ENCODE measurements around the gene R3HDML. TPM values are rescaled to one million over a fixed set of nuclear protein-coding genes. Genes with fewer than 3 reads are reported as not detected.

R3HDML gene
- total and polyA plus RNA-seq, 9 of the 15 experiments (the other 6 are each of a cell fraction or from before 2014, with no cell fraction given): not detected

DNA sequence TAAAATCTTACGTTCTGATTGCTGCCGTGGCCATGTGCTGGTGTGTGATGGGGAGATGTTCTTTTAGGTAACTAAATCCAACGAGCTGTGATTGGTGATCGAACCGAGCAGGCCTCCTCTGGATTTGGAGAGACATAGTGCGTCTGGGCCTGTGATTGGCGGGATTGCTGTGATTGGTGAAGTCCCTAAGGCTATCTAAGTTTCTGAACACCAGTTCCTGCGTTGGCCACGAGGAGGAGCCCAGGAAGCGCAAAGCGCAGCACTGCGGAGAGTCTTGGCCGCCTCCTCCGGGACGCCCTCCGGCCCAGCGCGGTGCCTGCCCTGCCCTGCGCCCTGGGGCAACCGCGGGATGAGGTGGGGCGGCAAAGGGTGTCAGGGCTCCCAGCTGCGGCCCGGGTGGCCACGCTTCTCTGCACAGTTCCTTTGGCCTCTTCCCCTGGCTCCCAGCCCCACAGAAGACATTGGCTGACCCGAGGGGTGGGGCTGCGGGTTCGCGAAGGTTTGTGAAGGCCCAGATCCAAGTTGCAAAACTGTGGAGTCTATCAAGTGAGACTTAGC is 51.7 kb downstream of the R3HDML start (continued):
- TF ChIP-seq, protein P1, sequence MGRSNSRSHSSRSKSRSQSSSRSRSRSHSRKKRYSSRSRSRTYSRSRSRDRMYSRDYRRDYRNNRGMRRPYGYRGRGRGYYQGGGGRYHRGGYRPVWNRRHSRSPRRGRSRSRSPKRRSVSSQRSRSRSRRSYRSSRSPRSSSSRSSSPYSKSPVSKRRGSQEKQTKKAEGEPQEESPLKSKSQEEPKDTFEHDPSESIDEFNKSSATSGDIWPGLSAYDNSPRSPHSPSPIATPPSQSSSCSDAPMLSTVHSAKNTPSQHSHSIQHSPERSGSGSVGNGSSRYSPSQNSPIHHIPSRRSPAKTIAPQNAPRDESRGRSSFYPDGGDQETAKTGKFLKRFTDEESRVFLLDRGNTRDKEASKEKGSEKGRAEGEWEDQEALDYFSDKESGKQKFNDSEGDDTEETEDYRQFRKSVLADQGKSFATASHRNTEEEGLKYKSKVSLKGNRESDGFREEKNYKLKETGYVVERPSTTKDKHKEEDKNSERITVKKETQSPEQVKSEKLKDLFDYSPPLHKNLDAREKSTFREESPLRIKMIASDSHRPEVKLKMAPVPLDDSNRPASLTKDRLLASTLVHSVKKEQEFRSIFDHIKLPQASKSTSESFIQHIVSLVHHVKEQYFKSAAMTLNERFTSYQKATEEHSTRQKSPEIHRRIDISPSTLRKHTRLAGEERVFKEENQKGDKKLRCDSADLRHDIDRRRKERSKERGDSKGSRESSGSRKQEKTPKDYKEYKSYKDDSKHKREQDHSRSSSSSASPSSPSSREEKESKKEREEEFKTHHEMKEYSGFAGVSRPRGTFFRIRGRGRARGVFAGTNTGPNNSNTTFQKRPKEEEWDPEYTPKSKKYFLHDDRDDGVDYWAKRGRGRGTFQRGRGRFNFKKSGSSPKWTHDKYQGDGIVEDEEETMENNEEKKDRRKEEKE (IDR thresholded peaks at IDR 0.05; ENCODE audit: borderline replicate concordance in 1 of 2, control insufficient read depth in 1 of 2, low read depth in 2 of 2, low read length in 1 of 2): no peak
- TF ChIP-seq HSF4 (CRISPR knock-in tag; IDR thresholded peaks at IDR 0.05; ENCODE audit: borderline replicate concordance) (no peak), XRCC3 (IDR thresholded peaks at IDR 0.05) (no peak), ZNF12 (CRISPR knock-in tag; IDR thresholded peaks at IDR 0.05) (no peak), ZNF121 (CRISPR knock-in tag; conservative IDR thresholded peaks at IDR 0.05) (no peak), STAG1 (CRISPR knock-in tag; IDR thresholded peaks at IDR 0.05; ENCODE audit: borderline replicate concordance) (peak; percentile 88; the same call in 1 of the 2 replicates), HMG20A (CRISPR knock-in tag; conservative IDR thresholded peaks at IDR 0.05) (no peak), ELF1 (tag; IDR thresholded peaks at IDR 0.05) (0 out of 2 replicates have a peak, but pooled peaks have one; percentile 38), CBX1 (IDR thresholded peaks at IDR 0.05; ENCODE audit: low read depth) (0 out of 2 replicates have a peak, but pooled peaks have one; percentile 82), ZNF668 (CRISPR knock-in tag; IDR thresholded peaks at IDR 0.05) (no peak), HDAC2 (IDR thresholded peaks at IDR 0.05) (peak; percentile 48; the same call in 1 of the 2 replicates), SMARCA5 (IDR thresholded peaks at IDR 0.05) (peak; percentile 99)
- TF ChIP-seq, protein P2, sequence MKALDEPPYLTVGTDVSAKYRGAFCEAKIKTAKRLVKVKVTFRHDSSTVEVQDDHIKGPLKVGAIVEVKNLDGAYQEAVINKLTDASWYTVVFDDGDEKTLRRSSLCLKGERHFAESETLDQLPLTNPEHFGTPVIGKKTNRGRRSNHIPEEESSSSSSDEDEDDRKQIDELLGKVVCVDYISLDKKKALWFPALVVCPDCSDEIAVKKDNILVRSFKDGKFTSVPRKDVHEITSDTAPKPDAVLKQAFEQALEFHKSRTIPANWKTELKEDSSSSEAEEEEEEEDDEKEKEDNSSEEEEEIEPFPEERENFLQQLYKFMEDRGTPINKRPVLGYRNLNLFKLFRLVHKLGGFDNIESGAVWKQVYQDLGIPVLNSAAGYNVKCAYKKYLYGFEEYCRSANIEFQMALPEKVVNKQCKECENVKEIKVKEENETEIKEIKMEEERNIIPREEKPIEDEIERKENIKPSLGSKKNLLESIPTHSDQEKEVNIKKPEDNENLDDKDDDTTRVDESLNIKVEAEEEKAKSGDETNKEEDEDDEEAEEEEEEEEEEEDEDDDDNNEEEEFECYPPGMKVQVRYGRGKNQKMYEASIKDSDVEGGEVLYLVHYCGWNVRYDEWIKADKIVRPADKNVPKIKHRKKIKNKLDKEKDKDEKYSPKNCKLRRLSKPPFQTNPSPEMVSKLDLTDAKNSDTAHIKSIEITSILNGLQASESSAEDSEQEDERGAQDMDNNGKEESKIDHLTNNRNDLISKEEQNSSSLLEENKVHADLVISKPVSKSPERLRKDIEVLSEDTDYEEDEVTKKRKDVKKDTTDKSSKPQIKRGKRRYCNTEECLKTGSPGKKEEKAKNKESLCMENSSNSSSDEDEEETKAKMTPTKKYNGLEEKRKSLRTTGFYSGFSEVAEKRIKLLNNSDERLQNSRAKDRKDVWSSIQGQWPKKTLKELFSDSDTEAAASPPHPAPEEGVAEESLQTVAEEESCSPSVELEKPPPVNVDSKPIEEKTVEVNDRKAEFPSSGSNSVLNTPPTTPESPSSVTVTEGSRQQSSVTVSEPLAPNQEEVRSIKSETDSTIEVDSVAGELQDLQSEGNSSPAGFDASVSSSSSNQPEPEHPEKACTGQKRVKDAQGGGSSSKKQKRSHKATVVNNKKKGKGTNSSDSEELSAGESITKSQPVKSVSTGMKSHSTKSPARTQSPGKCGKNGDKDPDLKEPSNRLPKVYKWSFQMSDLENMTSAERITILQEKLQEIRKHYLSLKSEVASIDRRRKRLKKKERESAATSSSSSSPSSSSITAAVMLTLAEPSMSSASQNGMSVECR (CRISPR knock-in tag; IDR thresholded peaks at IDR 0.05): 0 out of 2 replicates have a peak, but pooled peaks have one; percentile 26

Data from K562 (cell line).